ENCODE data around the gene OSBPL10.

OSBPL10 gene

DNA sequence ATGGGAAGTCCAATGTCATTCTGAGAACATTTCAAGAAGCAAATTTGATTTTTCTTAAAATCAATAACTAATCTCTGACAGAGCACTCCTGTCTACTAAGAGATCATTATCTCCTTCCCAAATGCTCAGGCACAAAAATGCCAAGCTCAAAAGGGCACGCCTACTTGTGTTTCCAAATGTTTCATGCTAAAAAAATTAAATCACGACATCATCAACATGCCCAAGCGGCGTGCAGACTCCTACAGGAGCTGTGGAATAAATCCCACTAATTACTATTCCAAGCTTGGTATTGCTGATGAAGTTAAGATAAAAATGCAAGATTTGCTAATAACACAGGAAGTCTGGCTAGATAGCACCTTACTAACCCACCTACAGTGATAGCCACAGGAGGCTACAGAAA lies 140.8 kb downstream of the OSBPL10 start:
- DNase-seq, result no peak

DNA sequence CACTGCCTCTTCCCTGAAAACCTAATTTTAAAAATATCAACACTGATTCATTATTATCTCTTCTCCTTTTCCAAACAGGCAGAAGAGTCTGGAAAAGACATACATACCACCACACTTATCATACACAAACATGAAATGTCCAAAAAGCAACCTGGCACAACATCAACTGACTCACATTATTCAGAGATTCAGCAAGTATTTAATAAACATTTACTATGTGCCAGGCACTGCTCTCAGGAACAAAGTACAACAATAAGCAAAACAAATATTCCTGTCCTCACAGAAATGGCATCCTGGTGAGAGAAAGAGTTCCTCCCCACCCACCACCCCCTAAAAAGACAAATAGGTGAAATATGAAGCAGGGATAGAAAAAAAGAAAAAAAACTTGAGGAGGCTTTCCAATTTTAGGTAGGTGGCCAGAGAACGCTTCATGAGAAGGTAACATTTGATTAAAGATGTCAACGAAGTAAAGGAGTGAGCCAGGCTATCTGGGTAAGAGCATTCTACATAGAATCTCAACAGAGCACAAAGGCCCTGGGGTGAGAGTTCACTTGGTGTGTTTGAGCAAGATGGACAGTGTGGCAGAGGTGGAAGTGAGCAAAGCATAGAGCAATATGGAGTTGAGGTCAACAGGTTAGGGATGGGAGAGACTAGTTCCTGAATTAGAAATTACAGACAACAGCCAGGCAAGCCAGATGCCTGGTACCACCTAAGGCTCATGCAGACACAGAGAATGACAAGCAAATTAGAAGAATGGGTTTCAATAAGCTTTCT lies 141.7 kb downstream of the OSBPL10 start:
- DNase-seq, result no peak

DNA sequence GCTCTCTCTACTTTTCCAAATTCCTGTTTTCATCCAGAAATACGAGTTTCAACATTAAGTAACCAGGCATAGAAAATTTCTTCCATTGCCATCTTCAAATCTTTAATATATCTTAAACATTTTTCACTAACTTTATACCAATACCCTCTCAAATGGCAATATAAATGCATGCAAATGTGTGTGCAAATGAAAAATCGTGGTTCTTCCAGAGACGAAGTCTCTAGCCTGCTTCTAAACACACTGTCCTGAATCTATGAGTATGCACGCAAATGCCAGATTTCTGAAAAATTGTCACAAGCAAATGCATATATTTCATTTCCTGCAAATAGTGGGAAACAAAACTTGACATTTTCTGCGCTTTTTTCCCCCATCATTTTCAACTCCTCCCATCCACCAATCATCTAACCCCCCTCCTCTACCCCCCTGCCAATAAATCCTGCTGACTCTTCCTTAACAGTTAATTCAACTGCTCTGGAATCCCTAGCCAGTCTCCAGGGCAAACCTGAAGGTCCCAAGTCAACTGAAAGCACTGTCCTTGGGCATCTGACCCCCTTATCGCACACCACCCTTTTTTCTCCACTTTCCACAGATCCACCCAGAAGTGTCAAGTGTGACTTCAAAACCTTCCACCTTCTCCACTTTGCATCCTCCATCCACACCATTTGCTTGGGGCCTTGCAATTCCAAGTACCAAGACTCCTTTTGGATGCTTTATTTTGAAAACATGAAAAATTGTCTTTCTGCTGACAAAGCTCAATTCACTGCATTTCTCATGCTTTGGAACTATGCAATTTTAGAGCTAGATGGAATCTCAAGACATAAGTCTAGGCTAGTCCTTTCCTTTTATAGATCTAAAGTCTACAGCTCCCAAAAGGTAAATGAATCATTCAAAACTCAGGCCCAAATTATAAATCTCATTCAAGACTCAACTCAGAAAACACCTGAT lies 144.7 kb downstream of the OSBPL10 start:
- DNase-seq, result no peak

DNA sequence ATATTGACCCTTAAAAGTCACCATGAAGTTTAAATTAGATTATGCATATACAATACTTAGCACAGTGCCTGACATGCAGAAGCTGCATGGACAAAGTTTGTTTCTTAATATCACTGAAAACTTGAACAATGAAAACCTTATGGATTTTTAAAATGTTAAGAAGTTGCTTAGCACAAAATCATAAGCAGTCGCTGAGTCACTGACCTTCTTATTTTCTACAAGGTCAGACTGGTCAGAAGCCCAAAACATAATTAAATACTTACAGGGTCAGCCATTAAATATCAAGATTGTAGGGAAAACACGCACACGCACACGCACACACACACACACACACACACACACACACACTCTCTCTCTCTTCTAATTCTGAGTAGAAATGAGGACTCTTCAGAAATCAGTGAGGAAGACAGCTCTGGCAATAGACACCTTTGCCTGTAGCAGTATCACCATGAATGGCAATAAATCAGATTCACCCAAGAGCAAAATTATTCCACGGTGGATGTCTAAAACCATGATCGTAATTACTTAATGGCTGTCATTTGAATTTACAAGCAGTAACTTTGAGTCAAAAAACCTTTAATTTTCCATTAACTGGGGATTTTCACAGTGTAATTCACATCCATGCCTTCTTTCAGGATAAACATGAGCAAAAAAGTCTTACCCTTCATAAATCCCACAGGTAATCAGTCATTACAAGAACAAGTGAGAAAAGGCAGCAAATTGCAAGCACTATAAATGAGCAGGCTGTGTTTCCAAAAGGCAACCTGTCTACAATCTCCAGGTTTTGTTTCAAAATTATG lies 147.5 kb downstream of the OSBPL10 start:
- no peak for DNase-seq

DNA sequence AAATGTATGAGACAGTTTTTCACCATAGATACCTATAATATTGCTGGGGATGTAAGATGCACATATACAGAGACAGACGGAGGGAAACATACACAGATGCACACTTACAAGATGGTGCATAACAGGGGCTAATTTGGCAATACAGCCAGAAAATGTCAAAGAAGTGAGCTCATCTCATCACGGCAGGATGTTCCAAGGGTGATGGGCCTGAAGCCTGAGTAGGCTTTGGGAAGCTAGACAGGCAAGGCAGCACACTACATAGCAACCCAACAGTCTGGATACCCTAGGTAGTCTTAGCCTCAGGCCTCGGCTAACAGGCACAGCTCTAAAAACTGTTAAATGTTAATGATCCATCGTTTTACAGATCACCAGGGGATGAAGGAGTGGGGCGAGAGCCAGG lies 148.5 kb downstream of the OSBPL10 start:
- DNase-seq, result no peak

DNA sequence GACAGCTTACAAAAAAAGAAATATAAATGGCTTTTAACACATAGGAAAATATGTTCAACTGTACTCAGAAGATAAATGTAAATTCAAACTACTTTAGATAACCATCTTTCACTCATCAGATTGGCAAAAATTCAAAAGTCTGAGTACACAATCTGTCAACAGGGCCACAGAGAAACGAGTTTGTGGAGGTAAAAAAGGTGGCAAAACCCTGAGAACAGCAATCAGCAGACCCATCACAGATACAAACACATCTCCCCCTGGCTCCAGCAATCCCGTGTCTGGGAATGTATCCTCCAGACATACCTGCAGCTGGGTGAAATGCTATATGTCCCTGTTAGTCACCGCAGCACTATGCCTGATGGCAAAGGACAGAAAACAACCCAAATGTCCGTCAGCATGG lies 149.5 kb downstream of the OSBPL10 start:
- DNase-seq, result no peak

DNA sequence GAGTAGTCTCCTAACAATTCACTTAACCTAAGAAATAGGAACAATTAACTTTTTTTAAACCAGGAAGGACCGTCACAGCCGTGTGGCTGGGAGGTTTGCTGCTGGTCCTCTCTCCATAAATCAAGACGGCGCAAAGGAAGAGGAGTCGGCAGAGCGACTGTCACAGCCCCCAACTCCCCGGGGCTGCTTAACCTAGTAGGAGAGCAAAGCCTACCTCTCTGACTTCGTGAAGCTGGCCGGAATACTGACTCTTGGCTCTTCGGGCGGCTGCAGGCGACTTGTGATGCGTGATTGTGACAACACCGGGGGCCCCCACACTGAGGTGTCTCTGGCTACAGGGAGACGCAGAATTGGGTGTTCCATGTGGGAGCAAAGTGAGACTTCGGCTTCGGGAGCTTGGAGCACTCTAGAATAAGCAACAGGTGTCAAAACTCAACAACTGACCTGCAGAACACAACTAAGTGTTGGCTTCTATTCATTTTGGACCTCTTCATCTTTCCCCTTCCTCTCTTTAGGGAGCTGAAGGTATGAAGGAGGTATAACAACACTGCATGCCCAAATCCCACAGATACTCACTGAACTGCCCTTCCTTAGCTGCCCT lies 151.1 kb downstream of the OSBPL10 start:
- no peak for DNase-seq

DNA sequence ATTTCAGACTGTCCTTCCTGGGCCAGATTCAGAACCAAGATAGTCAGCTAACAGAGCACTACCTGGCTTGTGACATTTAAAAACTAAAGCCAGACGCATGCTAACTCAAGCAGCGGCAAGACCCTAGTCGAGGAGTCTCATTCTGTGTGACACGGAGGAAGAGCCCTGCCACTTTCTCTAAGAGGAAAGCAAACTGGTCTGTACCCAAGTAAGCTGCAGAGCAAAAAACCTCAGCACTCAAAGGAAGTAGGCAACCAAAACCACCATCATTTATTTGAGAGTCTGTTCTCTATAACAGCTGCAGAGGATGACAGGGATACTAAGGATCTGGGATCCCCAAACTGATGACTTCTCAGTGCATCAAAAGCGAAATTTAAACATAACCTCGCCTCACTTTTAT lies 152.1 kb downstream of the OSBPL10 start:
- no peak for DNase-seq

DNA sequence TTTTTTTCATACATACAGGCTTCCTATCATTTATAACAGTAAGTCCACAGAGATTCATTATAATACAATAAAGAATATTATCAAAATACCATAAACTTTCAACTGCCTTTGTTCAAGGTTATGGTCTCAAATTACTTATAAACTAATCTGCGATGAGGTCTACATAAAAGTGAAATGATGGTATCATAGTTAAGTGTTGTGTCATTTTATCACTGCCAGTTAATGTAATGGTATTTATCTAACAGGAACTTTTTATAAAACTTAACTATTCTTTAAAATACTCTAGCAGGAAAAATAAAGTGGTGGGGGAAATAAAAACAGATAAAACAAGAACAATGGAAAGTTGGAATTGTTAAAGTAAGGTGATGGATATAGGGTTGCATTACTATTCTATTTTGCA lies 153.1 kb downstream of the OSBPL10 start:
- DNase-seq, result no peak

DNA sequence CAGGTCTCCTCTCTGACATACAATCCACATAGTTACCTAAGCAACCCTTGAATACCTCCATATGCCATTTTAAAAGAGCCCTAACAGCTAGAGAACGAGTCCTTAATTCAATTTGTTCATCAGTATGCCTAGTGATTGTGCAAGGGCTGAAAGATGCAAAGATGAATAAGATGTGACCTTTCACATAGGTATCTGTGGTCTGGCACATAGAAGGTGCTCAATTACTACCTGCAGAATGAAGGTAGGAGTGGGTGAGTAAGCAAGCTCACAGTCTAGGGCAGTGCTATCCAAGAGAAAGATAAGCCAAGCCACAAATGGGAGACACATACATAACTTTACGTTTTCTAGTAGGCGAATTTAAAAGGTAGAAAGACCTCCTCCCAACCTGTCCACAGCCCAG lies 157.9 kb downstream of the OSBPL10 start:
- DNase-seq, result no peak

DNA sequence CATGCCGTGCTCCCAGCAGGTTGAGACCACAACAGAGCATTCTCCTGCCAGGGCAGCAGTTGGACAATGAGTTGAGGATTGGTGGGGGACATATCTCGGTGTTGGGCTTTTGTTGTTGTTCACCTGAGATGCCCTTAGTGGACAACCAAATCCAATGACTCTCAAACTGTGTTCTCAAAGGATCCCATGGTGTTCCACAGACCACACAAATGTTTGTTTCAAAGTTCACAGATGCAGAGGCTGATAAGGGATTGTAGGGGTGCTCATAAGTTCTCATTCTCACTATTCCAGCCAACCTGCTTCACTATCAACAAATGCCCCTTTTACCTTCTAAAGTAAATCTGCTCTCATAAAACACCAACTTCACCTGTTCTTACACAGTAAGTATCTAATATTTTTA lies 159.9 kb downstream of the OSBPL10 start:
- DNase-seq, result no peak

DNA sequence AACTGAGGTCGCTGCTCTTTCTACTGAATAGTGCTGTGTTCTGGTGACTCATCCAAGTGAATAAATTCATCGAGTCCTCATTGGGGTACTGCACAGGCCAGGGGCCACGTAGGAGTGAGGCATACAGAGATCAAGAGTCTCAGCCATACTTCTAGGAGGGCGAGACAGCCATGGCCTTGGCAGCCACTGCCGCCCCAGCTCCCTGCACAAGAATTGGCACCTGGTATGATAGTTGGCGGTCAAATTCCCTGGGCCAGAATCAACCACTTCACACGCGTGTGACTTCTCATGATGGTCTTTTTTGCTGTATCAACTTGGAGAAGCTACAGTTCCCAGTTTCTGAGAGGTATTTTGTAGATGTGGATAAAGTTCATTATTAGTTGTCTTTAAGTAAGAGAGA lies 161.6 kb downstream of the OSBPL10 start:
- DNase-seq, result no peak

DNA sequence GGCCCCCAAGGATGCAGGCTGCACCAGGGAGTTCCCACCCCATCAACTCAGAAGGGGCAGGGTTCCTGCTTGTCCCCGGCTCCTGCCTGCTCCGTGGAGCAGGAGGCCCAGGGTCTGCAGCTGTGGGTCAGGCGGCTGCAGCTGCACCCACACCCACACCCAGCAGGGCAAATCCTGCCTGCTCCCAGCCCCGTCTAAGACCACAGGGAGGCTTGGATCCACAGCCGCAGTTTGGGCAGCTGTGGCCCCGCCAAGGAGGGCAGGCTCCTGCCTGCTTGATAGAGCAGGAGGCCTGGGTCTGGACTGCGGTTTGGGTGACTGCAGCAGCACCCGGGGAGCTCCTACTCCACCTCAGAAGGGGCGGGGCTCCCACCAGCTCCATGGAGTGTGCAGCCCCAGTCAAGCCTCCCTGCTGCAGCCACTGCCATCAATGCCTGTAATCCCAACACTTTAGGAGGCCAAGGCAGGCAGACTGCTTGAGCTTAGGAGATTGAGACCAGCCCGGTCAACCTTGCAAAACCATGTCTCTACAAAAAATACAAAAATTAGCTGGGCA lies 163.6 kb downstream of the OSBPL10 start:
- no peak for DNase-seq

DNA sequence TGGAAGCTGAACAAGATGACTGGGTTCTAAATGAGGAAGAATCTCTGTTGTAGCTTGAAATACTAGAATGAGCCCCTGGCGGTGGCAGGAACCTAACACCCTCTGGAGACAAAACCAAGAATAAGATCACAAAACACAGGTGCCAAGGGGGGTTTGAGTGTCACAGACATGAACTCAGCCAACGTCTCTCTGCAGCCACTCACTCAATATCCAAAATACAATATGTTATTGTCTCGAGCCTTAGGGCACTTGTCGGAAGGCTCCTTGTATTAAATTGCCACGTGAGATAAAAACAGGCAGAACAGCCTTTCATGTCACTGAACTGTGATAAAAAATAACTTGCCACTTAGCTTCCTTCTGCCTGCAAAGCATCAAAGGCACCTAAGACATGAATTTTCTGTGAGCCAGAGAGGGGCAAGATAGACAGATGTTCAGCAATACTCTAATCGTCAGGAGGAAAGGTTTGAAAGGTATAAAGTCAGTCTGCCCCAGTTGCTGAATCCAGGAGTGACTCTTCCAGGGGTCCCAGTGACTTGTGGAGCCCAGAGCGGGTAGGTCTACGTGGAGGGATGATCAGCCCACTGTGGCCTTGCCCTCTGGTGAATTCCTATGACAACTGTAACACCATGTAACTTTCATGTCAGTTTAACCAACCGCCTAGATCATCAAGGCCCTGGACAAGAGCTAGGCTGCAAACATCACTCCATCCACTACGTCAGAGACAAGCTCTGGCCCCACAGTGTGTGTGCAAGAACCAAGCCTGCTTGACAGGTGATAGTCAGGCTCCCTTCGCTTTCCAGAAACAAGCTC lies 165.2 kb downstream of the OSBPL10 start:
- DNase-seq, result no peak

DNA sequence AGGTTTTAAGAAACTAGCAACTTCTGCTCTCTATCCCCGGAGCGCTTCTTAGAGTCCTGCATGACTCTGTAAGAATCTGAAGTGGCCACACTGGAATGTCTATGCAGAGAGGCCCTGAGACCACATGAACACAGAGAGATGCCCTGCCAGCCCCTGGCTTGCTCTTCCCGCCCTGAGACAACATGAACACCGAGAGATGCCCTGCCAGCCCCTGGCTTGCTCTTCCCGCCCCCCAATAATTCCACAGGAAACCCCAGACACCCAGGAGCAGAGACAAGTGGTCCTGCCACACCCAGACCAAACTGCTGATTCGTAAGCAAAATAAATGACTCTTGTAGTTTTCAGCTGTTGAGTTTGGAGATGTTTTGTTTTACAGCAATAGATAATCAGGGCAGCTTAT lies 166.1 kb downstream of the OSBPL10 start:
- DNase-seq, result no peak

DNA sequence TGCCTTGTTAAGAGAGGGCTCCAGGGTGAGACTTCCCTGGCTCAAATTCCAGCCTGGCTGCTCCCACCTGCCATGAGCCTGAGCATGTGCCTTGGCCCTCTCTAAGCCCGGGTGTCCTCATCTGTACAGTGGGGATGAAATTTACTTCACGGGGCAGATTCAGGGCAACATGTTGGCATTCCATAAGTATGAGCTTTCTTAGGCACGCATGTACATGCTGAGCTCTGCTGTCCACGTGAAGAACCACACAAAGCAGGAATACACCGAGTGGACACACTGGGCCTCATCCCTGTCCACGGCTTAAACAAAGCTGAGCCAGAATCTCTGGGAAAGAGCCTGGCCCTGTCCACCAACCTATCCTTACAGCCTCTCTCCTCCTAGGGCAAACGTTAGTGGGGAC lies 167.4 kb downstream of the OSBPL10 start:
- DNase-seq, result no peak

DNA sequence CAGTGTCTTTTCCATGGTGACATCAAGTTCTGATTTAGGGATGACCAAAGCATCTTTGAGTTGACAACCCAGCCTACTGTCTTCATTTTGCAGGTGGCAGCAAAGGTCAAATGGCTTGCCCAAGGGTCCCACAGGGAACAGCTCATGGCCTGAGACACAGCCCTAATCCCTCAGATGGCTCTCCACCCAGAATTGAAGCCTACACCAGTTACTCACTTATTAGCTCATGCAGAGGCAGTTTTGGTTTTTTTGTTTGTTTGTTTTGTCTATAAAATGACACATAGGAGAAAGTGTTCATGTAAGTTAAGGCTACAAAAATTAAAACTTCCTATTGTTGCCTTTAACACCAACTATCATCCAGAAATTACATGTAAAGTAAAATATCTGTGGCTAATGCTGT lies 167.9 kb downstream of the OSBPL10 start:
- DNase-seq, result no peak

DNA sequence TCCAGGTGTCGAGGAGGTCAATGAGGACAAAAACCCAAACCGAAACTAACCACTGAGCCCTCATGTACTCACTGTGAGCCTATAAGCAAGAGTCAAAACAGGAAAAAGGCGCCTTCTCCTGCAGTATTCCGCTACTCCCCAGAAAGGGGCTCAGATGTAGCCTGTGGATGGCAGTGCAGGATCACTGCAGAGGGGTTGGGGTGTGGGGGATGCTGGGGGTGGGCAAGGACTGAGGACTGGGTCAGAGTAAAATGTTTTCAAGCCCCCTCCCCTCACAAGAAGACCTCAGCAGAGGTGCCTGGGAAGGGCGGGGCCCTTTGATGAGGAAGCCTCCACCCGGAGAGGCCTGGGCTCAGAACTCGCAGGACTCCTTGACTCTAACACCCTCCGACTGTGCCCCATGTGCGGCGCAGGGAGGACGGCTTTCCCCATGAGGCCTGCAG lies 170.1 kb downstream of the OSBPL10 start:
- no peak for DNase-seq

DNA sequence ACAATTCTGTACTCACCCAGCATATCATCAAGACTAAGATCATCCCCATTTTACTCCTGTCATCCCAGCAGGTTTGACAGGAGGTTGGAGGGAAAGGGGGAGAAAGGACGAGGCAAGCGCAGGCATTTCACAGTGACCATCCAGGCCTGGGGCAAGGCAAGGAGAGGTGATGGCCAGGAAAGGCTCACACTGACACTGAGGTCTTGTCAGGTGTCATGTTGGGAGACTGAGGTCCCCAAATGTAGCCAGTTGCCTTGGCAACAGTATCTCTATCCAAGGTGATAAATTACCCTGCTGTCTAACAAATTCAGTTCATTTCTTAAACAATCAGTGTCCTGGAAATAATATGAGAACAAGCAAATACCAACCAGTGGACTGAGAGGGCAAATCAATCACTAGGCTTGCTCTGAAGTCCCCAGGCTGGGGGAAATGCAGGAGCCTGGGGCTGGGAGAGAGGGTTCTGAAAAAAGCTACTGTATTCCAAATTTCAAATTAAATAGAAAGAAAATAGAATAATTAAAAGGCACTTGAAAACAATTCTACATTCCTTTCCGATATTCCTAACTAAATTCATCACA lies 172.8 kb downstream of the OSBPL10 start:
- no peak for DNase-seq

DNA sequence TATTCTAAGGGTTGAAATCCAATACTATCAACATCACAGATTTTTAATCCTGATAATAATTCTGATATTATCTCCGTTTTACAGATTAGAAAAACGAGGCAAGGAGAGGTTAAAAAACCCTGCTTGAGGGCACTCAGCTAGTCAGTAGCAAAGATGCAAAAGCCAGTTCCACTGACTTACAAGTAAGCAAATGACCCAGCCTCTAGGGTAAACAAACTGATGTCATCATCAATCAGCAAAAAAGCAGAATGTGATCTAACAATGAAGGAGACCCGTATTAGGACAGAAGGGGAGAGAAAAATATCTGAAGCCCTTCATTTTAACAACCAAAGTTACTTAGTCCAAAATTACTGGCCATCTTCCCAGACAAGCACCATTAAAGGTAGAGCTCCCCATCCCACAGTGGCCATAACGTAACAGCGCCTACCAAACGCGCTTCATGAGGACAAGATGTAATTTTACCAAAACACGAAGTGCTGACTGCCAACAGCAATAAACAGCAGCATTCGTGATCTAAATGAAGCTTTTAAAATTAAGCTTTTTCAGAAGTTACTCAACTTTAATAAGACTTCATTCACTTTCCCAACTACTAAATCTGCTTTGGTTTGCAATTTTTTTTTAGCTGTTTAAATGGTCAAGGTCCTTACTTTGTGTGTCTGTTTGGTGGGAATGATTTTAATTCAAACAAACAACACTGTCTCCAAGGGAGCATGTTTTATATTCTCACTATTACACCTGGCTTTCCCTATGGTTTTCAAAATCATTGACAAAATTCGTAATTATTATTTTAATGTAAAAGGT lies 176.6 kb downstream of the OSBPL10 start:
- no peak for DNase-seq

All from NCI-H2081 (cell line).